ENCODE data around the gene TSHZ2.

TSHZ2 gene

GRCh38 chr20:52972190-52972937, at the start of gene TSHZ2:
Gene TSHZ2 (plus strand): TSS chr20:52972358. CDS start chr20:52973294, 936 bp downstream.
- peak; percentile 36 for DNase-seq

GRCh38 chr20:52922436-52922835, 49.7 kb upstream of the TSHZ2 start:
- DNase-seq, result no peak

GRCh38 chr20:52923123-52923937, 48.8 kb upstream of the TSHZ2 start:
- peak; percentile 9 for DNase-seq

GRCh38 chr20:52924411-52925271, 47.5 kb upstream of the TSHZ2 start:
- no peak for DNase-seq

- DNase-seq, result no peak
Observed at GRCh38 chr20:52926505-52926904, 45.7 kb upstream of the TSHZ2 start.

- DNase-seq, result no peak
Observed at GRCh38 chr20:52933867-52934266, 38.3 kb upstream of the TSHZ2 start.

- DNase-seq, result no peak
Observed at GRCh38 chr20:52936351-52937340, 35.5 kb upstream of the TSHZ2 start.

- no peak for DNase-seq
Observed at GRCh38 chr20:52937591-52938100, 34.5 kb upstream of the TSHZ2 start.

- no peak for DNase-seq
Observed at GRCh38 chr20:52939141-52939540, 33.0 kb upstream of the TSHZ2 start.

- DNase-seq, result no peak
Observed at GRCh38 chr20:52941808-52942207, 30.4 kb upstream of the TSHZ2 start.

- DNase-seq, result no peak
Observed at GRCh38 chr20:52943185-52943841, 28.8 kb upstream of the TSHZ2 start.

GRCh38 chr20:52945268-52945667, 26.9 kb upstream of the TSHZ2 start:
- no peak for DNase-seq

- no peak for DNase-seq
Observed at GRCh38 chr20:52945862-52946522, 26.2 kb upstream of the TSHZ2 start.

GRCh38 chr20:52948491-52948890, 23.7 kb upstream of the TSHZ2 start:
- no peak for DNase-seq

GRCh38 chr20:52953020-52953419, 19.1 kb upstream of the TSHZ2 start:
- no peak for DNase-seq

GRCh38 chr20:52954849-52955248, 17.3 kb upstream of the TSHZ2 start:
- no peak for DNase-seq

GRCh38 chr20:52958211-52958610, 13.9 kb upstream of the TSHZ2 start:
- no peak for DNase-seq

- no peak for DNase-seq
Observed at GRCh38 chr20:52959125-52959524, 13.0 kb upstream of the TSHZ2 start.

- DNase-seq, result no peak
Observed at GRCh38 chr20:52962183-52962582, 10.0 kb upstream of the TSHZ2 start.

GRCh38 chr20:52963131-52963530, 9.0 kb upstream of the TSHZ2 start:
- no peak for DNase-seq

GRCh38 chr20:52964131-52964530, 8.0 kb upstream of the TSHZ2 start:
- no peak for DNase-seq
